H9 (cell line): Measurements from ENCODE around the gene ATP2B2. TPM values are rescaled to one million over a fixed set of nuclear protein-coding genes. Genes with fewer than 3 reads are reported as not detected.

Experiments
- DNase-seq: peaks from one replicate; pipeline ENCODE4 v3.0.0-alpha.2; 2017
- H2AFZ ChIP-seq: one replicate; pipeline ENCODE4 v1.6.1; 2013; ENCODE audit warnings: mild to moderate bottlenecking, low read length, control low read depth, moderate library complexity
- H2AK5ac ChIP-seq: 2 replicates; pipeline ENCODE4 v1.6.1; 2013; ENCODE audit warnings: low read length, control low read depth, mixed read lengths; ENCODE audit not compliant: insufficient read length
- H2BK120ac ChIP-seq: one replicate; pipeline ENCODE4 v1.6.1; 2013; ENCODE audit warnings: low read depth, mild to moderate bottlenecking, low read length, control low read depth, inconsistent platforms; ENCODE audit not compliant: poor library complexity, severe bottlenecking
- H2BK12ac ChIP-seq: 2 replicates; pipeline ENCODE4 v1.6.1; 2013; ENCODE audit warnings: low read length, control low read depth, mixed read lengths, low read depth; ENCODE audit not compliant: insufficient read length
- H2BK15ac ChIP-seq: 2 replicates; pipeline ENCODE4 v1.6.1; 2013; ENCODE audit warnings: low read depth, low read length, control low read depth
- H2BK20ac ChIP-seq: one replicate; pipeline ENCODE4 v1.6.1; 2013; ENCODE audit warnings: low read depth, mild to moderate bottlenecking, low read length, control low read depth, inconsistent platforms; ENCODE audit not compliant: poor library complexity, severe bottlenecking
- H2BK5ac ChIP-seq: 2 replicates; pipeline ENCODE4 v1.6.1; 2013; ENCODE audit warnings: low read length, control low read depth, mixed read lengths; ENCODE audit not compliant: insufficient read length
- H3K14ac ChIP-seq: 2 replicates; pipeline ENCODE4 v1.6.1; 2013; ENCODE audit warnings: low read length, control low read depth; ENCODE audit not compliant: insufficient read depth
- H3K18ac ChIP-seq: 2 replicates; pipeline ENCODE4 v1.6.1; 2013; ENCODE audit warnings: low read depth, mild to moderate bottlenecking, mixed read lengths, low read length, control low read depth; ENCODE audit not compliant: insufficient read length
- H3K23ac ChIP-seq: 2 replicates; pipeline ENCODE4 v1.6.1; 2013; ENCODE audit warnings: low read length, control low read depth, mixed read lengths, low read depth; ENCODE audit not compliant: insufficient read length
- H3K23me2 ChIP-seq: 2 replicates; pipeline ENCODE4 v1.6.1; 2013; ENCODE audit warnings: low read depth, mild to moderate bottlenecking, mixed read lengths, low read length, control low read depth; ENCODE audit not compliant: insufficient read length, poor library complexity, severe bottlenecking
- H3K27ac ChIP-seq: 2 replicates; pipeline ENCODE4 v1.5.1; 2013; ENCODE audit warnings: low read length, control low read depth, mixed read lengths, low read depth; ENCODE audit not compliant: insufficient read length
- H3K27me3 ChIP-seq: 2 replicates; pipeline ENCODE4 v1.6.1; 2013; ENCODE audit warnings: low read length, control low read depth, inconsistent platforms; ENCODE audit not compliant: insufficient read depth
- H3K4ac ChIP-seq: 2 replicates; pipeline ENCODE4 v1.6.1; 2013; ENCODE audit warnings: low read depth, mild to moderate bottlenecking, control low read depth, inconsistent platforms, low read length, moderate library complexity
- H3K4me1 ChIP-seq: 2 replicates; pipeline ENCODE4 v1.6.1; 2013; ENCODE audit warnings: low read length, control low read depth, inconsistent platforms; ENCODE audit not compliant: insufficient read depth
- H3K4me2 ChIP-seq: 2 replicates; pipeline ENCODE4 v1.6.1; 2013; ENCODE audit warnings: low read length, control low read depth, mixed read lengths; ENCODE audit not compliant: insufficient read length, insufficient read depth
- H3K56ac ChIP-seq: 2 replicates; pipeline ENCODE4 v1.6.1; 2013; ENCODE audit warnings: low read depth, mild to moderate bottlenecking, mixed read lengths, low read length, control low read depth; ENCODE audit not compliant: insufficient read length
- H3K79me1 ChIP-seq: 2 replicates; pipeline ENCODE4 v1.6.1; 2013; ENCODE audit warnings: low read depth, mild to moderate bottlenecking, moderate library complexity, low read length, control low read depth, inconsistent platforms; ENCODE audit not compliant: insufficient read depth, poor library complexity, severe bottlenecking
- H3K79me2 ChIP-seq: 2 replicates; pipeline ENCODE4 v1.6.1; 2013; ENCODE audit warnings: low read length, control low read depth, inconsistent platforms; ENCODE audit not compliant: insufficient read depth
- H3K9ac ChIP-seq: 2 replicates; pipeline ENCODE4 v1.6.1; 2013; ENCODE audit warnings: low read length, control low read depth, mixed read lengths; ENCODE audit not compliant: insufficient read length; ENCODE audit errors: extremely low read depth
- H3K9me3 ChIP-seq: one replicate; pipeline ENCODE4 v1.6.1; 2013; ENCODE audit warnings: low read depth, low read length, inconsistent platforms; ENCODE audit not compliant: control insufficient read depth
- H3T11ph ChIP-seq: one replicate; pipeline ENCODE4 v1.6.1; 2013; ENCODE audit warnings: mild to moderate bottlenecking, low read length, control low read depth, inconsistent platforms
- H4K20me1 ChIP-seq: one replicate; pipeline ENCODE4 v1.6.1; 2013; ENCODE audit not compliant: control insufficient read depth, insufficient read length, insufficient read depth
- H4K5ac ChIP-seq: 2 replicates; pipeline ENCODE4 v1.6.1; 2013; ENCODE audit warnings: low read depth, mild to moderate bottlenecking, mixed read lengths, low read length, control low read depth; ENCODE audit not compliant: insufficient read length
- H4K8ac ChIP-seq: replicated peaks from 2 replicates; pipeline ENCODE4 v1.6.1; 2013; ENCODE audit warnings: low read length, control low read depth, mixed read lengths, low read depth; ENCODE audit not compliant: insufficient read length
- H4K91ac ChIP-seq: 2 replicates; pipeline ENCODE4 v1.6.1; 2013; ENCODE audit warnings: low read depth, mild to moderate bottlenecking, moderate library complexity, mixed read lengths, low read length, control low read depth; ENCODE audit not compliant: insufficient read length
- H3K27ac Mint-ChIP-seq, 3 experiments: 2 replicates in 2 of 3; 3 replicates in 1 of 3; pipeline ENCODE4 v1.8.0; 2020 to 2021; ENCODE audit warnings: mixed read lengths in 3 of 3, mild to moderate bottlenecking in 1 of 3, moderate library complexity in 1 of 3
- H3K27me3 Mint-ChIP-seq: 2 replicates; pipeline ENCODE4 v1.8.0; 2021; ENCODE audit warnings: low read depth, mild to moderate bottlenecking, moderate library complexity, mixed read lengths
- H3K36me3 Mint-ChIP-seq, 3 experiments: 2 replicates in 2 of 3; 3 replicates in 1 of 3; pipeline ENCODE4 v1.8.0; 2020 to 2021; ENCODE audit warnings: low read depth in 3 of 3, mixed read lengths in 3 of 3; ENCODE audit not compliant: insufficient read depth in 1 of 3
- H3K4me1 Mint-ChIP-seq, 2 experiments: 2 replicates each; pipeline ENCODE4 v1.8.0; 2020; ENCODE audit warnings: mixed read lengths in 2 of 2
- H3K4me3 Mint-ChIP-seq, 2 experiments: 2 replicates in 1 of 2; 3 replicates in 1 of 2; pipeline ENCODE4 v1.8.0; 2020 to 2021; ENCODE audit warnings: mild to moderate bottlenecking in 2 of 2, mixed read lengths in 2 of 2, moderate library complexity in 1 of 2
- H3K9me3 Mint-ChIP-seq, 2 experiments: 2 replicates in 1 of 2; 3 replicates in 1 of 2; pipeline ENCODE4 v1.8.0; 2020; ENCODE audit warnings: mild to moderate bottlenecking in 2 of 2, mixed read lengths in 2 of 2, moderate library complexity in 1 of 2
- WGBS: extraction: QIAGEN DNeasy Blood & Tissue Kit; methylation state at CpG from one replicate; pipeline ENCODE4 v1.1.7; 2013; ENCODE audit warnings: missing lambda C conversion rate, low lambda C conversion rate, mixed read lengths; ENCODE audit not compliant: insufficient read length; ENCODE audit errors: extremely low coverage; 5-methylcytosine and 5-hydroxymethylcytosine counted together
- total RNA-seq: library from RNA; stranded (reverse); gene quantifications from 2 replicates; pipeline ENCODE4 v1.2.1, GENCODE V29; 2021
- TF ChIP-seq, protein P1 (sequence below): fragments of 200-600 bp; sonication (generic); conservative IDR thresholded peaks from 3 replicates; pipeline ENCODE4 v1.8.0; 2021; ENCODE audit warnings: antibody characterized with exemption, mild to moderate bottlenecking

Gene ATP2B2
- total RNA-seq, 1 experiment from 2014 or later = 0.33 TPM

DNA sequence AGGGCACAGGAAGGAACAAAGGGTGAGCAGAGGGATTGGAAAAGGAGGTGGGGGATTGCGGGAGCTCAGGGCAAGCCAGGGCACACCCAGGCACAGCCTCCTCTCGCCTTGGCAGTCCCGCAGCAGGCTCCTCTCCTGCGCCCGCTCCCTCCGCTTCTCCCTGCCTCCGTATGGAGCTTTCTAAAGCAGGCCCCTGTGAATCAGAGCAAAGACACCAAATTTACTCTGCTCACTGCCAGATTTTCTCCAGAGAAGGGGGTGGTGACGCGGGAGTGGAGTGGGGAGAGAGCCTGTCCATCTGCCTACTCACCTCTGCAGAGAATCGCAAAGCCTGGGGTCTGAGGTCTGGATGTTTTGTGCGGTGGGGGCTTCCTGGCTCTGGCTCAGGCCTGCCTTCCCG, 20.0 kb downstream of the ATP2B2 start:
- no peaks in the 10 kb centered on the region for H3K4me1 ChIP-seq
- Mint-ChIP-seq H3K9me3 (no peaks in the 10 kb centered on the region; a peak in 1 of 5 replicates), H3K4me1 (no peaks in the 10 kb centered on the region), H3K27ac (no peak overlapping the region), H3K36me3 (no peaks in the 10 kb centered on the region), H3K27me3 (peaks cover 1% of the 10 kb centered on the region; the same call in 1 of the 2 replicates), H3K4me3 (no peak overlapping the region)
- TF ChIP-seq, protein P1, sequence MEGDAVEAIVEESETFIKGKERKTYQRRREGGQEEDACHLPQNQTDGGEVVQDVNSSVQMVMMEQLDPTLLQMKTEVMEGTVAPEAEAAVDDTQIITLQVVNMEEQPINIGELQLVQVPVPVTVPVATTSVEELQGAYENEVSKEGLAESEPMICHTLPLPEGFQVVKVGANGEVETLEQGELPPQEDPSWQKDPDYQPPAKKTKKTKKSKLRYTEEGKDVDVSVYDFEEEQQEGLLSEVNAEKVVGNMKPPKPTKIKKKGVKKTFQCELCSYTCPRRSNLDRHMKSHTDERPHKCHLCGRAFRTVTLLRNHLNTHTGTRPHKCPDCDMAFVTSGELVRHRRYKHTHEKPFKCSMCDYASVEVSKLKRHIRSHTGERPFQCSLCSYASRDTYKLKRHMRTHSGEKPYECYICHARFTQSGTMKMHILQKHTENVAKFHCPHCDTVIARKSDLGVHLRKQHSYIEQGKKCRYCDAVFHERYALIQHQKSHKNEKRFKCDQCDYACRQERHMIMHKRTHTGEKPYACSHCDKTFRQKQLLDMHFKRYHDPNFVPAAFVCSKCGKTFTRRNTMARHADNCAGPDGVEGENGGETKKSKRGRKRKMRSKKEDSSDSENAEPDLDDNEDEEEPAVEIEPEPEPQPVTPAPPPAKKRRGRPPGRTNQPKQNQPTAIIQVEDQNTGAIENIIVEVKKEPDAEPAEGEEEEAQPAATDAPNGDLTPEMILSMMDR = no peak
- H2AFZ ChIP-seq = no peak overlapping the region
- no peaks in the 10 kb centered on the region for H3K79me2 ChIP-seq
- H3K4ac ChIP-seq = no peak overlapping the region
- DNase-seq = no peak
- no peaks in the 10 kb centered on the region for H3K79me1 ChIP-seq
- no peak overlapping the region for H3K18ac ChIP-seq
- H3K23me2 ChIP-seq = no peaks in the 10 kb centered on the region
- H2BK12ac ChIP-seq = no peak overlapping the region
- no peak overlapping the region for H4K5ac ChIP-seq
- H2BK5ac ChIP-seq = no peak overlapping the region
- WGBS = no CpG with 5 or more reads among the region's 12 CpGs
- H3K56ac ChIP-seq = no peak overlapping the region
- H2BK15ac ChIP-seq = no peak overlapping the region
- no peaks in the 10 kb centered on the region for H3K27me3 ChIP-seq
- no peak overlapping the region for H4K8ac ChIP-seq
- H3K27ac ChIP-seq = no peak overlapping the region
- peaks cover 3% of the 10 kb centered on the region for H4K20me1 ChIP-seq
- no peak overlapping the region for H2BK120ac ChIP-seq
- no peak overlapping the region for H2AK5ac ChIP-seq
- H2BK20ac ChIP-seq = no peak overlapping the region
- H3T11ph ChIP-seq = no peak overlapping the region
- no peak overlapping the region for H3K9ac ChIP-seq
- H3K4me2 ChIP-seq = no peak overlapping the region
- no peaks in the 10 kb centered on the region for H3K9me3 ChIP-seq
- no peak overlapping the region for H3K23ac ChIP-seq
- H4K91ac ChIP-seq = no peak overlapping the region
- no peak overlapping the region for H3K14ac ChIP-seq
